GM21723 (cell line): ENCODE results near the gene MTARC2.

Source experiments
- ATAC-seq: cut with Tn5 transposase; IDR thresholded peaks from one replicate; pipeline ENCODE4 v1.9.1; 2021; ENCODE audit warnings: mild to moderate bottlenecking, moderate library complexity; ENCODE audit not compliant: unreplicated experiment

MTARC2 gene

GRCh38 chr1:220824031-220824989 lies 76.2 kb downstream of the MTARC2 start:
- ATAC-seq, result no peak

GRCh38 chr1:220825819-220826551 lies 77.9 kb downstream of the MTARC2 start:
- no peak for ATAC-seq

GRCh38 chr1:220826729-220827128 lies 78.6 kb downstream of the MTARC2 start:
- ATAC-seq, result no peak

- no peak for ATAC-seq
Measured at GRCh38 chr1:220827445-220828178, 79.5 kb downstream of the MTARC2 start.

GRCh38 chr1:220828179-220828490 lies 80.0 kb downstream of the MTARC2 start:
- ATAC-seq, result no peak

GRCh38 chr1:220828950-220829586 lies 80.9 kb downstream of the MTARC2 start:
- ATAC-seq, result no peak

GRCh38 chr1:220833436-220833835 lies 85.3 kb downstream of the MTARC2 start:
- ATAC-seq, result no peak
